ENCODE data around the gene MARCO.

- TF ChIP-seq CTCF (conservative IDR thresholded peaks at IDR 0.05): no peak
- TF ChIP-seq ZFX (IDR thresholded peaks at IDR 0.05): no peak
Observed at GRCh38 chr2:118922254-118922653, 19.7 kb upstream of the MARCO start.
